ENCODE data around the gene ZNF519. TPM values are rescaled to one million over a fixed set of nuclear protein-coding genes. Genes with fewer than 3 reads are reported as not detected.
"Not testable (repeated sequence)": the region's sequence is repeated elsewhere in the genome, so short reads cannot be mapped to it uniquely, and the experiment has no call there.

The ZNF519 gene
- total and polyA plus RNA-seq, 3 experiments from 2014 or later = 5.9 to 12.0 (median 9.9) TPM

DNA sequence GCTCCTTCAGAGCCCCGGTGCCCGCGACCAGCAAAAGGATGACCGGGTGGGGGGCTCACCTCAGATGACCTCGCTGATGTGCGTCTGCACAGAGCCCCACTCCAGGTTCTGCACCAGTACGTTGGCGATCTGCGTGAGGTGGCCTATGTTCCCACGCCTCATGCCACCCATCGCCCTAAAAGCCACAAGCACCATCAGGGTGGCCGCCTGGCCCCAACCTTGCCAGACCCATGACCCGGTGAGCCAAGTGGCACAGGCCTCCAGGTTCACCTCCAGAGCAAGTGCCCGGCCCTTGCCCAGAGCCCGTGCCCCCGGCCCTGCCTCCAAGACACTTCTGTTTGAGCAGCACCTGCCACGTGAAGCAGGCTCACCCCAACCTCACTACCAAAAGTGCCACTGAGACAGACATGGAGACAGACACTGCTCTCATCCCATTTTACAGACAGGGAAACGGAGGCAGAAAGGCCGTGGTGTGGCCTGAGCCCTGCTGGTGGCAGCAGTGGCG lies 17.7 kb upstream of the ZNF519 start:
- DNase-seq; H3K4me1 ChIP-seq (ENCODE audit: insufficient read depth, low read length); H3K9me3 Mint-ChIP-seq; H3K9me3 ChIP-seq (ENCODE audit: low read length); H3K27ac Mint-ChIP-seq; H3K27me3 Mint-ChIP-seq; CTCF ChIA-PET; H3K27ac ChIP-seq (ENCODE audit: low read depth, low read length); H3K4me3 Mint-ChIP-seq; H3K27me3 ChIP-seq (ENCODE audit: insufficient read depth, low read length, poor library complexity, severe bottlenecking); POLR2A ChIA-PET; H3K36me3 Mint-ChIP-seq; H3K36me3 ChIP-seq (ENCODE audit: insufficient read depth, low read length); H3K4me1 Mint-ChIP-seq; H3K4me3 ChIP-seq (ENCODE audit: low read length): not testable (repeated sequence)

- CTCF ChIA-PET; H3K27ac ChIP-seq (ENCODE audit: low read depth, low read length); H3K36me3 ChIP-seq (ENCODE audit: insufficient read depth, low read length); H3K4me1 Mint-ChIP-seq; H3K4me1 ChIP-seq (ENCODE audit: insufficient read depth, low read length); H3K4me3 ChIP-seq (ENCODE audit: low read length); H3K9me3 Mint-ChIP-seq; H3K27me3 Mint-ChIP-seq; H3K27ac Mint-ChIP-seq; H3K9me3 ChIP-seq (ENCODE audit: low read length); DNase-seq; H3K36me3 Mint-ChIP-seq; H3K4me3 Mint-ChIP-seq; POLR2A ChIA-PET; H3K27me3 ChIP-seq (ENCODE audit: insufficient read depth, low read length, poor library complexity, severe bottlenecking): not testable (repeated sequence)
Measured at GRCh38 chr18:14149121-14149850, 17.1 kb upstream of the ZNF519 start.

GRCh38 chr18:14147935-14148865 lies 16.0 kb upstream of the ZNF519 start:
- H3K4me1 Mint-ChIP-seq = not testable (repeated sequence)

GRCh38 chr18:14146771-14147170 lies 14.5 kb upstream of the ZNF519 start:
- H3K27me3 ChIP-seq (ENCODE audit: insufficient read depth, low read length, poor library complexity, severe bottlenecking); H3K9me3 Mint-ChIP-seq; H3K4me1 ChIP-seq (ENCODE audit: insufficient read depth, low read length); H3K36me3 ChIP-seq (ENCODE audit: insufficient read depth, low read length); H3K27ac ChIP-seq (ENCODE audit: low read depth, low read length); H3K4me1 Mint-ChIP-seq; H3K36me3 Mint-ChIP-seq; H3K4me3 ChIP-seq (ENCODE audit: low read length); H3K27ac Mint-ChIP-seq; CTCF ChIA-PET; DNase-seq; H3K9me3 ChIP-seq (ENCODE audit: low read length); H3K4me3 Mint-ChIP-seq; POLR2A ChIA-PET; H3K27me3 Mint-ChIP-seq: not testable (repeated sequence)

More at GRCh38 chr18:14147935-14148865, 16.0 kb upstream of the ZNF519 start:
- H3K27ac Mint-ChIP-seq; H3K9me3 Mint-ChIP-seq; POLR2A ChIA-PET; H3K4me1 ChIP-seq (ENCODE audit: insufficient read depth, low read length); CTCF ChIA-PET; H3K27me3 ChIP-seq (ENCODE audit: insufficient read depth, low read length, poor library complexity, severe bottlenecking); H3K9me3 ChIP-seq (ENCODE audit: low read length); H3K27ac ChIP-seq (ENCODE audit: low read depth, low read length); H3K4me3 ChIP-seq (ENCODE audit: low read length); H3K27me3 Mint-ChIP-seq; H3K4me3 Mint-ChIP-seq; H3K36me3 ChIP-seq (ENCODE audit: insufficient read depth, low read length); H3K36me3 Mint-ChIP-seq; DNase-seq: not testable (repeated sequence)

DNA sequence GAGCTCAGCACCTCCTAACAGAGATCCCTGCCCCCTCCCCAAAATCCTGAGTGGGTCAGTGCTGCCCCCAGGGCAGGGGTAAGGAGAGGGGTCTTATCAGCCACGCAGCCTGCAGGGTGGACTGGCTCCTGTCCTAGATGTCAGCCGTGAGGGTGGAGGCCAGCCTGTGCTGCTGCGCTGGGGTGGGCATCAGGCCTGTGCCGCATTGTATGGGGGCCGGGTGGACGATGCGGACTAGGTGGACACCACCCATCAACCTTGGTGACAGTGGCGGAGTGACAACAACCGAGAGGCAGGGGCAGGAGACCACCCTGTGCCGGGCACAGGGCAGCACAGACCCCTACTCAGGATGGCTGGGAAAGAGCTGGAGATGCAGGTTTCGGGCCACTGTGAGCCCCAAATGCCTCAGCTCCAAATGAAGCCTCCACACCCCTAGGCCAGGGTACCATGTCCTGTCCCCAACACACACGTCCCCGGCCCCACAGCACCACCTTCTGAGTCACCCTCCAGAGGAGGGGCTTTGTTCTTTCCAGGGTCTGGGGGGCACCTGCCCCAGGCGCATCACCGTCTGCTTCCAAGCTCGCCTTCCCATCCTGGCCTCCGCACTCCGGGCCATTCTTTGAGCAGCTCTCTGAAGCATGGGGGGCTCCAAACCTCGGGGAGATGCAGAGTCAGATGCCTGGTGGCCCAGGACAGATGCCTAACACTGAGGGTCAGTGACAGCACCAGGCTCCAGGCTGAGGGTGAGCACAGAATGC lies 13.5 kb upstream of the ZNF519 start:
- H3K4me3 ChIP-seq (ENCODE audit: low read length); H3K27ac Mint-ChIP-seq; POLR2A ChIA-PET: not testable (repeated sequence)

DNA sequence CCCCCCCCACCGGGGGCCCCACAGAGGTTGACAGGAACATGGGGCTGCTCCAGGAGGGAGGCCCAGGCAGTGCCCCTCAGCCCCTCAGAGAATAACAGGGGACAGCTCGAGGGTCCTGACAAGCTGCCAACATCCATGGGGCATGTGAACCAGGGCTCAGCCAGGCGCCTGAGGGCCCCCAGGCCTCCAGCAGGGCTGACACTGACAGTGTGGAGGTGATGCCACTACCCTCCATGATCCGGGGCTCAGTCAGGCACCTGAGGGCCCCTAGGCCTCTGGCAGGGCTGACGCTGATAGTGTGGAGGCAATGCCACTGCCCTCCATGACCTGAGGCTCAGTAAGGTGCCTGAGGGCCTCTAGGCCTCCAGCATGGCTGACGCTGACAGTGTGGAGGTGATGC lies 12.8 kb upstream of the ZNF519 start:
- CTCF ChIA-PET; H3K36me3 ChIP-seq (ENCODE audit: insufficient read depth, low read length); H3K27me3 ChIP-seq (ENCODE audit: insufficient read depth, low read length, poor library complexity, severe bottlenecking); H3K36me3 Mint-ChIP-seq; H3K4me1 Mint-ChIP-seq; H3K27ac Mint-ChIP-seq; H3K4me1 ChIP-seq (ENCODE audit: insufficient read depth, low read length); DNase-seq; H3K4me3 ChIP-seq (ENCODE audit: low read length); H3K27ac ChIP-seq (ENCODE audit: low read depth, low read length); H3K27me3 Mint-ChIP-seq; H3K9me3 ChIP-seq (ENCODE audit: low read length); H3K9me3 Mint-ChIP-seq; POLR2A ChIA-PET; H3K4me3 Mint-ChIP-seq: not testable (repeated sequence)

More for the DNA sequence above, 13.5 kb upstream of the ZNF519 start:
- CTCF ChIA-PET; DNase-seq; H3K4me3 Mint-ChIP-seq; H3K27ac ChIP-seq (ENCODE audit: low read depth, low read length); H3K27me3 Mint-ChIP-seq; H3K36me3 ChIP-seq (ENCODE audit: insufficient read depth, low read length); H3K27me3 ChIP-seq (ENCODE audit: insufficient read depth, low read length, poor library complexity, severe bottlenecking); H3K9me3 ChIP-seq (ENCODE audit: low read length); H3K36me3 Mint-ChIP-seq; H3K4me1 ChIP-seq (ENCODE audit: insufficient read depth, low read length); H3K9me3 Mint-ChIP-seq; H3K4me1 Mint-ChIP-seq: not testable (repeated sequence)

GRCh38 chr18:14144628-14144895 lies 12.3 kb upstream of the ZNF519 start:
- ChIA-PET CTCF (no interaction called here), POLR2A (no interaction called here)
- no peaks in the 10 kb centered on the region for H3K9me3 ChIP-seq (ENCODE audit: low read length)
- no peak for DNase-seq
- no peaks in the 10 kb centered on the region for H3K9me3 Mint-ChIP-seq
- H3K4me3 ChIP-seq (ENCODE audit: low read length) = no peak overlapping the region
- no peaks in the 10 kb centered on the region for H3K4me1 ChIP-seq (ENCODE audit: insufficient read depth, low read length)
- no peaks in the 10 kb centered on the region for H3K4me1 Mint-ChIP-seq
- H3K27me3 ChIP-seq (ENCODE audit: insufficient read depth, low read length, poor library complexity, severe bottlenecking) = no peaks in the 10 kb centered on the region
- H3K27me3 Mint-ChIP-seq = peaks cover 0 to 2% of the 10 kb centered on the region in 2 donors
- no peaks in the 10 kb centered on the region for H3K36me3 Mint-ChIP-seq
- no peaks in the 10 kb centered on the region for H3K36me3 ChIP-seq (ENCODE audit: insufficient read depth, low read length)
- H3K27ac Mint-ChIP-seq = no peak overlapping the region
- no peak overlapping the region for H3K27ac ChIP-seq (ENCODE audit: low read depth, low read length)
- H3K4me3 Mint-ChIP-seq = no peak overlapping the region

GRCh38 chr18:14143871-14144627 lies 11.8 kb upstream of the ZNF519 start:
- POLR2A ChIA-PET; H3K4me3 Mint-ChIP-seq; H3K27me3 ChIP-seq (ENCODE audit: insufficient read depth, low read length, poor library complexity, severe bottlenecking); H3K9me3 Mint-ChIP-seq; H3K36me3 Mint-ChIP-seq; H3K4me1 Mint-ChIP-seq; H3K4me1 ChIP-seq (ENCODE audit: insufficient read depth, low read length); H3K4me3 ChIP-seq (ENCODE audit: low read length); H3K36me3 ChIP-seq (ENCODE audit: insufficient read depth, low read length); H3K9me3 ChIP-seq (ENCODE audit: low read length); CTCF ChIA-PET; DNase-seq; H3K27me3 Mint-ChIP-seq; H3K27ac ChIP-seq (ENCODE audit: low read depth, low read length): not testable (repeated sequence)
- H3K27ac Mint-ChIP-seq = peak overlapping the region in 1 of 8 donors; percentile 43

All from CD8-positive, alpha-beta memory T cell (primary cell).